HG02973 (cell line): ENCODE measurements around the gene CA5B.
"Not testable (repeated sequence)": the region's sequence is repeated elsewhere in the genome, so short reads cannot be mapped to it uniquely, and the experiment has no call there.

Experiments
- ATAC-seq: cut with Tn5 transposase; IDR thresholded peaks from one replicate; pipeline ENCODE4 v1.9.1; 2021; ENCODE audit warnings: moderate library complexity; ENCODE audit not compliant: unreplicated experiment

CA5B gene, protein sequence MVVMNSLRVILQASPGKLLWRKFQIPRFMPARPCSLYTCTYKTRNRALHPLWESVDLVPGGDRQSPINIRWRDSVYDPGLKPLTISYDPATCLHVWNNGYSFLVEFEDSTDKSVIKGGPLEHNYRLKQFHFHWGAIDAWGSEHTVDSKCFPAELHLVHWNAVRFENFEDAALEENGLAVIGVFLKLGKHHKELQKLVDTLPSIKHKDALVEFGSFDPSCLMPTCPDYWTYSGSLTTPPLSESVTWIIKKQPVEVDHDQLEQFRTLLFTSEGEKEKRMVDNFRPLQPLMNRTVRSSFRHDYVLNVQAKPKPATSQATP

GRCh38 chrX:15737959-15738902, at the start of gene CA5B:
TSS of gene CA5B (plus strand) at chrX:15738270. CDS start at chrX:15750024, 11,754 bp downstream.
- peak; percentile 88 for ATAC-seq

GRCh38 chrX:15694941-15695451, 43.1 kb upstream of the CA5B start:
- no peak for ATAC-seq

DNA sequence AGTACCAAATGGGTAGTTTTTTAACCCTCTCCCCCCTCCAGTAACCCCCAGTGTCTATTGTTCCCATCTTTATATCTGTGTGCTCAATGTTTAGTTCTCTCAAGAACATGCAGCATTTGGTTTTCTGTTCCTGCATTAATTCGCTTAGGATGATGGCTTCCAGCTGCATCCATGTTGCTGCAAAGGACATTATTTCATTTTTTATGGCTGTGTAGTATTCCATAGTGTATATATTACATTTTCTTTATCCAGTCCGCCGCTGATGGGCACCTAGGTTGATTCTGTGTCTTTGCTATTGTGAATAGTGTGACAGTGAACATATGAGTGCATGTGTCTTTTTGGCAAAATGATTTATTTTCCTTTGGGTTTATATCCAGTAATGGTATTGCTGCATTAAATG, 41.6 kb upstream of the CA5B start:
- no peak for ATAC-seq

GRCh38 chrX:15702488-15703371, 35.3 kb upstream of the CA5B start:
- no peak for ATAC-seq

GRCh38 chrX:15703809-15704208, 34.3 kb upstream of the CA5B start:
- ATAC-seq, result not testable (repeated sequence)

GRCh38 chrX:15704273-15704672, 33.8 kb upstream of the CA5B start:
- ATAC-seq, result not testable (repeated sequence)

DNA sequence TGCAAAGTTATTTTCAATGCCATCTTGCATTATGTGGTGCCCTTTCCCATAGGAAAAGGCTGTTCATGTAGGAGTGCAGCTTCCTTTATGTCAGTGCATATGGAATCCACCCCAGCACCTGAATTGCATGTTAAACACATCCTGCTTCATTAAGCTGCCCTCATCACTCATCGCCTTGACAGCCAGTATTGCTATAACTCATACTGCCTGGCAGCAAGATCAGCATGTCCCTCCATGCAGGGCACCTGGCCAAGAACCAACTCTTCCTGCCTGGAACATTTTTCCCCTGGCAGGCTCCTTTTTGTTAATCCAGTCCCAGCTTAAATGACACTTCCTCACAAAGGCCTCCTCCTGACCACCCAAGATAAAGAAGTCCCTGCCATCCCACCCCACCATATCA, 23.5 kb upstream of the CA5B start:
- no peak for ATAC-seq

DNA sequence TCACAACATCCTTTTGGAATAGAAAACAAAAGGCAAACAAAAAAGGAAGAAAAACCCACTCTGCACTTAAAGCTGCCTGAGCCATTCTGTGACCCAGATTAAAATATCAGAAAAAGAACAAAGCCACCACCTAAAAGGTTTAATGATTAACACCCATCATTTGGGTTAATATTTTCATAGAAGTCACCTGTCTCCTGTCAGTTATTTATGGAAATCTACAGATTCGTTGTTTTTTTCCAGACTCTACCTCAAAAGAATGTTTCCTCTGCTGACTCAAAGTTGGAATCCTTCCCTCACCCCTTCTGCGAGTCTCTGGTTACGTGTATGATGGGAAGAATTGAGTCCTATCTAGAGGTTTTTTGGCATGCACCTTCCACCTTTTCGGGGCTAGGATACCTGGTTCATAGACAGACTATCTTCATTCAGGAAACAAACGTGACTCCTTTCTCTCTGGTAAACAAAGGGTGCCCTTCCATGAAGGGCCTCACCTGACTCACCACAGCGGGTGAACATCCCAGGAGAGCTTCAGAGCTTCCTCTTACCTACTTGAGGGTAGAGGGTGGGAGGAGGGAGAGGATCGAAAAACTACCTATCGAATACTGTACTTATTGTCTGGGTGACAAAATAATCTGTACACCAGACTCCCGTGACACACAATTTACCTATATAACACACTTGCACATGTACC, 19.6 kb upstream of the CA5B start:
- no peak for ATAC-seq

DNA sequence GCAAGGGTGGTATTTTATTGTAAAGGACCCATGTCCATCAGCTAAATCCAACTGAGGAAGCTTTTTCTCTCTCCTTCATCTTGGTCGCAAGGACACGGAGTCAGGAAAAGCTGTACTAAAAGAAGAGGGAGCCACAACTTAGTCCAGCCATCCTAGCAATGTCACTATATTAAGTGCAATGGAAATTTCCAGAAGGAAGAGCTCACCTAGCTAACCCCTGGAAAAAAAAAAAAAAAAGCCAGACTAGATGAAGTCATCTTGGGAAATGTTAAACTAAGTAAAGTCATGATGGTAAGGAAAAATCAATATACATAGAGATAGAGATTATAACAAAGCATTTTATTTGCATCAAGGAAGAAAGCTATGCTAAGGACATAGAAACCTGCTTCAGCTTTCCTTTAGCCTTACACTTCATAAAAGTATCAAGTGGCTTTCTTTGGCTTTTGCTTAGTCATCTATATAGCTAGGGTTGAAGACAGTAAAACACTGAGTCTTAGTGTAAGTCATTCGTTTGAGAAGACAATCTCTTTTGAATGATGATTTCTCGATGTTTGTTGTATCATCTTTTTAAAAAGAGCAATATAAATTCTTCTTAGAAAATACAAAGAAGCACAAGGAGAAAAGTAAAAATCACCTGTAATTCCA, 18.6 kb upstream of the CA5B start:
- no peak for ATAC-seq

- no peak for ATAC-seq
These were observed 16.2 kb upstream of the CA5B start for GRCh38 chrX:15721911-15722310.

DNA sequence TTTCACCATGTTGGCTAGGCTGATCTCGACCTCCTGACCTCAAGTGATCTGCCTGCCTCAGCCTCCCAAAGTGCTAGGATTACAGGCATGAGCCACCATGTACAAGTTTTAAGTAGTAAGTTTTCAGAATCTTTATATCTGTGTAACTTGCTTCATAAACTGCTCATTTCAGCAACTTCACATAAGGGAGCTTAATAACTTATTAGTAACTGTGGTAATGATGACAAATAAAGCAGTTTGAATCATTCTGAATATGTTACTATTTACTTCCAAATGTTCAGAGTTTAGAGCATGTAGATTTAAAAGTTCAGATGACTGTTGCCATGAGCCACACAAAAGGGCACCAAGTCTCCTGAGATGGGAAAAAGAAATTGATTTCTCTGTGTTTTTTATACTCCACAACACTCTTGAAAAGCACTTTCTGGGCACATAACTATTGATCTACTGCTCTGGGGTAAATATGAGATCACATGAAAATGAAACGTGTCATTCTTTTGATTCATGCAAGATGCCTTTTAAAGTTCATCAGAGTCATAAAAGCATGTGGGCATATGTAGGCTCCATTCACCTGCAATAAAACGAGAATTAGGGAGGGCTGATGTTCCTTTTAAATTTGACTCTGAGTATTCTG, 14.1 kb upstream of the CA5B start:
- ATAC-seq, result no peak

GRCh38 chrX:15724911-15725310, 13.2 kb upstream of the CA5B start:
- no peak for ATAC-seq

GRCh38 chrX:15731368-15731767, 6.7 kb upstream of the CA5B start:
- ATAC-seq, result not testable (repeated sequence)

- ATAC-seq, result no peak
These were observed 696 bp upstream of the CA5B start for GRCh38 chrX:15737190-15737958.

DNA sequence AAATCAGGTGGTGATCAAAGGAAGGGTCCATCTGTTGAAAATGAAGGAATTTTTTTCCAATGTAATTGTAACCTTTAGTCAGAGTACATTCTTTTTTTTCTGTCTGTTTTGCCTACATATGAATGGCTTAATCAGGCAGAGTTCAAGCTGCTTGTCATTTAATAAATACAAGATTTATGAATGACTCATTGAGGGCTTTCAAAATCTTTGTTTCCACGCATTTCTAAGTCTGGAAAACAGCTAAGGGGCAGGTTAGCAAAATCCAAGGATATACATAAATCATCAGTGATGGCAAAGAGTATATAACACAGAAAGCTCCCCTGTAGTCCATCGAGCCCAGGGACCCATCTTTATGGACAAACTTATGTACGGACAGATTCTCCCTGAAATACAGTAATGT, 1.8 kb downstream of the CA5B start:
- no peak for ATAC-seq

- no peak for ATAC-seq
These were observed 6.3 kb downstream of the CA5B start for GRCh38 chrX:15744181-15744867.

GRCh38 chrX:15745179-15745578, 7.1 kb downstream of the CA5B start:
- no peak for ATAC-seq

DNA sequence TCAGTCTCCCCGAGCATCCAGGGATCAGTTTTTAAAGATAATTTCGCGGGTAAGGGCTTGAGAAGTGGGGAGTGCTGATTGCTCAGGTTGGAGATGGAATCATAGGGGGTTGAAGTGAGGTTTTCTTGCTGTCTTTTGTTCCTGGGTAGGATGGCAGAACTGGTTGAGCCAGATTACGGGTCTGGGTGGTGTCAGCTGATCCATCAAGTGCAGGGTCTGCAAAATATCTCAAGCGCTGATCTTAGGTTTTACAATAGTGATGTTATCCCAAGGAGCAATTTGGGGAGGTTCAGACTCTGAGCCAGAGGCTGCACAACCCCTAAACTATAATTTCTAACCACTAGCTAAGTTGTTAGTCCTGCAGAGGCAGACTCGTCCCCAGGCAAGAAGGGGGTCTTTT, 8.6 kb downstream of the CA5B start:
- ATAC-seq, result not testable (repeated sequence)
